Measurements from ENCODE around the gene PIAS1.
A peak's percentile ranks its signal among the peaks of the same experiment; 100 is the strongest.

PIAS1 gene

GRCh38 chr15:68183616-68184315, 129.7 kb downstream of the PIAS1 start:
- Histone ChIP-seq H3K27me3 (ENCODE audit: insufficient read depth, poor library complexity, severe bottlenecking) (no peaks in the 10 kb centered on the region), H3K4me3 (replicated peaks; ENCODE audit: insufficient read depth, low read length) (no peak overlapping the region), H3K27ac (replicated peaks) (peak overlapping the region; percentile 12; the same call in 1 of the 2 replicates)
- no peak for TF ChIP-seq POLR2AphosphoS5 (IDR thresholded peaks at IDR 0.05; ENCODE audit: low read depth)
- no peak for TF ChIP-seq SPI1 (IDR thresholded peaks at IDR 0.05; ENCODE audit: borderline replicate concordance, low read depth)
- TF ChIP-seq, protein P1, sequence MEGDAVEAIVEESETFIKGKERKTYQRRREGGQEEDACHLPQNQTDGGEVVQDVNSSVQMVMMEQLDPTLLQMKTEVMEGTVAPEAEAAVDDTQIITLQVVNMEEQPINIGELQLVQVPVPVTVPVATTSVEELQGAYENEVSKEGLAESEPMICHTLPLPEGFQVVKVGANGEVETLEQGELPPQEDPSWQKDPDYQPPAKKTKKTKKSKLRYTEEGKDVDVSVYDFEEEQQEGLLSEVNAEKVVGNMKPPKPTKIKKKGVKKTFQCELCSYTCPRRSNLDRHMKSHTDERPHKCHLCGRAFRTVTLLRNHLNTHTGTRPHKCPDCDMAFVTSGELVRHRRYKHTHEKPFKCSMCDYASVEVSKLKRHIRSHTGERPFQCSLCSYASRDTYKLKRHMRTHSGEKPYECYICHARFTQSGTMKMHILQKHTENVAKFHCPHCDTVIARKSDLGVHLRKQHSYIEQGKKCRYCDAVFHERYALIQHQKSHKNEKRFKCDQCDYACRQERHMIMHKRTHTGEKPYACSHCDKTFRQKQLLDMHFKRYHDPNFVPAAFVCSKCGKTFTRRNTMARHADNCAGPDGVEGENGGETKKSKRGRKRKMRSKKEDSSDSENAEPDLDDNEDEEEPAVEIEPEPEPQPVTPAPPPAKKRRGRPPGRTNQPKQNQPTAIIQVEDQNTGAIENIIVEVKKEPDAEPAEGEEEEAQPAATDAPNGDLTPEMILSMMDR (IDR thresholded peaks at IDR 0.05; ENCODE audit: insufficient read depth, low read length), result no peak
- TF ChIP-seq, protein P2, sequence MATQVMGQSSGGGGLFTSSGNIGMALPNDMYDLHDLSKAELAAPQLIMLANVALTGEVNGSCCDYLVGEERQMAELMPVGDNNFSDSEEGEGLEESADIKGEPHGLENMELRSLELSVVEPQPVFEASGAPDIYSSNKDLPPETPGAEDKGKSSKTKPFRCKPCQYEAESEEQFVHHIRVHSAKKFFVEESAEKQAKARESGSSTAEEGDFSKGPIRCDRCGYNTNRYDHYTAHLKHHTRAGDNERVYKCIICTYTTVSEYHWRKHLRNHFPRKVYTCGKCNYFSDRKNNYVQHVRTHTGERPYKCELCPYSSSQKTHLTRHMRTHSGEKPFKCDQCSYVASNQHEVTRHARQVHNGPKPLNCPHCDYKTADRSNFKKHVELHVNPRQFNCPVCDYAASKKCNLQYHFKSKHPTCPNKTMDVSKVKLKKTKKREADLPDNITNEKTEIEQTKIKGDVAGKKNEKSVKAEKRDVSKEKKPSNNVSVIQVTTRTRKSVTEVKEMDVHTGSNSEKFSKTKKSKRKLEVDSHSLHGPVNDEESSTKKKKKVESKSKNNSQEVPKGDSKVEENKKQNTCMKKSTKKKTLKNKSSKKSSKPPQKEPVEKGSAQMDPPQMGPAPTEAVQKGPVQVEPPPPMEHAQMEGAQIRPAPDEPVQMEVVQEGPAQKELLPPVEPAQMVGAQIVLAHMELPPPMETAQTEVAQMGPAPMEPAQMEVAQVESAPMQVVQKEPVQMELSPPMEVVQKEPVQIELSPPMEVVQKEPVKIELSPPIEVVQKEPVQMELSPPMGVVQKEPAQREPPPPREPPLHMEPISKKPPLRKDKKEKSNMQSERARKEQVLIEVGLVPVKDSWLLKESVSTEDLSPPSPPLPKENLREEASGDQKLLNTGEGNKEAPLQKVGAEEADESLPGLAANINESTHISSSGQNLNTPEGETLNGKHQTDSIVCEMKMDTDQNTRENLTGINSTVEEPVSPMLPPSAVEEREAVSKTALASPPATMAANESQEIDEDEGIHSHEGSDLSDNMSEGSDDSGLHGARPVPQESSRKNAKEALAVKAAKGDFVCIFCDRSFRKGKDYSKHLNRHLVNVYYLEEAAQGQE (IDR thresholded peaks at IDR 0.05; ENCODE audit: insufficient replicate concordance, low read depth), result no peak
- no peak for TF ChIP-seq GABPA (IDR thresholded peaks at IDR 0.05; ENCODE audit: low read depth)
- no peak for DNase-seq (ENCODE audit: low read depth in 1 of 2, low spot score in 1 of 2)

GRCh38 chr15:68184616-68185480, 130.7 kb downstream of the PIAS1 start:
- Histone ChIP-seq H3K27ac (replicated peaks) (peak overlapping the region; percentile 12), H3K4me3 (replicated peaks; ENCODE audit: insufficient read depth, low read length) (no peak overlapping the region), H3K27me3 (ENCODE audit: insufficient read depth, poor library complexity, severe bottlenecking) (no peaks in the 10 kb centered on the region)
- TF ChIP-seq POLR2AphosphoS5 (IDR thresholded peaks at IDR 0.05; ENCODE audit: low read depth), result 0 out of 2 replicates have a peak, but pooled peaks have one; percentile 35
- TF ChIP-seq, protein P1 (IDR thresholded peaks at IDR 0.05; ENCODE audit: insufficient read depth, low read length), result no peak
- DNase-seq (ENCODE audit: low read depth in 1 of 2, low spot score in 1 of 2), result peak; percentile 28 to 61

DNA sequence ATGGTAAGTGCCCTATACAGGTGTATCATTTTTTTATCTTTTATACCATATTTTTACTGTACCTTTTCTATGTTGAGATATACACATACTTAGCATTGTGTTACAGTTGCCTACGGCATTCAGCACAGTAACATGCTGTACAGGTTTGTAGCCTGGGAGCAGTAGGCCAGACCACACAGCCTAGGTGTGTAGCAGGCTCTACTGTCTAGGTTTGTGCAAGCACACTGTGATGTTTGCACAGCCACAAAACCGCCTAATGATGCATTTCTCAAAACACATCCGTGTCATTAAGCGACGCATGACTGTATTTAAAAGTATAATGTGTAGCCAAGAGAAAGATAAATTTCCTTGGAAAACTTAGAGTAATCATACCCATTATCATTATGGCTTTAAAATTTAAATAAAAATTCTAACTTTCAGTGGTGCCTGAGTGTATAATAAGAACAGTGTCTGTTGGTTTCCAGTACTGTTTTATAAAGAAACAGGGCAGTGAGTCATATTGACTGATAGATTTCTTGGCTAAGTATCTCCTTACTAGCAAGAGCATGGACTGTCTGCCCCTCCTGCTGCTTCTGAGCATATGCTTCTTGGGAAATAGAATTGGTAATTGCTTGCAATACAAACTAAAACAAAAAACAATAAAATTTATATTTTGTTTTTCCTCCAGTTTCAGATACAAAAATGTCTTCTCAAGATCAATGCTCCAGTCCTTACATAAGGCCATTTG, 132.7 kb downstream of the PIAS1 start:
- DNase-seq (ENCODE audit: low read depth in 1 of 2, low spot score in 1 of 2), result no peak
- Histone ChIP-seq H3K27me3 (ENCODE audit: insufficient read depth, poor library complexity, severe bottlenecking) (no peaks in the 10 kb centered on the region), H3K27ac (replicated peaks) (no peak overlapping the region), H3K4me3 (replicated peaks; ENCODE audit: insufficient read depth, low read length) (no peak overlapping the region)
- TF ChIP-seq SPI1 (IDR thresholded peaks at IDR 0.05; ENCODE audit: borderline replicate concordance, low read depth) (no peak), POLR2AphosphoS5 (IDR thresholded peaks at IDR 0.05; ENCODE audit: low read depth) (no peak)

DNA sequence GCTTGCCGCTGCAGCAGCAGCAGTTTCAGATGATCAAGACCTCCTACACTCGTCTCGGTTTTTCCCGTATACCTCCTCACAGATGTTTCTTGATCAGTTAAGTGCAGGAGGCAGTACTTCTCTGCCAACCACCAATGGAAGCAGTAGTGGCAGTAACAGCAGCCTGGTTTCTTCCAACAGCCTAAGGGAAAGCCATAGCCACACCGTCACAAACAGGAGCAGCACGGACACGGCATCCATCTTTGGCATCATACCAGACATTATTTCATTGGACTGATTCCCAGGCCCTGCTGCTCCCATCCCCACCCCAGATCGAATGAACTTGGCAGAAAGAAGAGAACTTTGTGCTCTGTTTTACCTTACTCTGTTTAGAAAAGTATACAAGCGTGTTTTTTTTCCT, 133.4 kb downstream of the PIAS1 start:
- H3K4me3 ChIP-seq (replicated peaks; ENCODE audit: insufficient read depth, low read length), result no peak overlapping the region
- TF ChIP-seq, protein P1 (IDR thresholded peaks at IDR 0.05; ENCODE audit: insufficient read depth, low read length), result no peak
- TF ChIP-seq SPI1 (IDR thresholded peaks at IDR 0.05; ENCODE audit: borderline replicate concordance, low read depth) (no peak), GABPA (IDR thresholded peaks at IDR 0.05; ENCODE audit: low read depth) (no peak), POLR2AphosphoS5 (IDR thresholded peaks at IDR 0.05; ENCODE audit: low read depth) (no peak)
- TF ChIP-seq, protein P2 (IDR thresholded peaks at IDR 0.05; ENCODE audit: insufficient replicate concordance, low read depth), result no peak
- H3K27me3 ChIP-seq (ENCODE audit: insufficient read depth, poor library complexity, severe bottlenecking), result no peaks in the 10 kb centered on the region
- no peak for DNase-seq (ENCODE audit: low read depth in 1 of 2, low spot score in 1 of 2)
- H3K27ac ChIP-seq (replicated peaks), result no peak overlapping the region
